CD8-positive, alpha-beta memory T cell (primary cell): Measurements from ENCODE around the gene OPN1MW. TPM values are rescaled to one million over a fixed set of nuclear protein-coding genes. Genes with fewer than 3 reads are reported as not detected.
"Not testable (repeated sequence)": the region's sequence is repeated elsewhere in the genome, so short reads cannot be mapped to it uniquely, and the experiment has no call there.

Experiments used
- CTCF ChIA-PET: fragments of 350-600 bp; sonication (Branson Sonifier 250); formaldehyde crosslinking; loops from one replicate; lab custom pipeline; 2021; ENCODE audit warnings: antibody characterized with exemption; lab: Charles Lee
- POLR2A ChIA-PET: fragments of 350-600 bp; sonication (Branson Sonifier 250); formaldehyde crosslinking; loops from one replicate; lab custom pipeline; 2021; ENCODE audit warnings: antibody characterized with exemption; lab: Charles Lee
- DNase-seq, 5 donors: peaks; one replicate each; pipeline versions ENCODE4 v3.0.0 to v3.0.0-alpha.2; 2020 to 2022; ENCODE audit warnings: mixed read lengths in 1 of 5
- H3K27ac ChIP-seq: one replicate; pipeline ENCODE4 v1.7.0; 2013; ENCODE audit warnings: low read depth, mild to moderate bottlenecking, low read length, moderate library complexity
- H3K27me3 ChIP-seq: 2 replicates; pipeline ENCODE4 v1.7.0; 2013; ENCODE audit warnings: low read length, mild to moderate bottlenecking; ENCODE audit not compliant: insufficient read depth, poor library complexity, severe bottlenecking
- H3K36me3 ChIP-seq: 2 replicates; pipeline ENCODE4 v1.7.0; 2013; ENCODE audit warnings: mild to moderate bottlenecking, low read length, moderate library complexity; ENCODE audit not compliant: insufficient read depth
- H3K4me1 ChIP-seq: 2 replicates; pipeline ENCODE4 v1.7.0; 2013; ENCODE audit warnings: mild to moderate bottlenecking, low read length, moderate library complexity; ENCODE audit not compliant: insufficient read depth
- H3K4me3 ChIP-seq: 2 replicates; pipeline ENCODE4 v1.7.0; 2013; ENCODE audit warnings: mild to moderate bottlenecking, low read length
- H3K9me3 ChIP-seq: 2 replicates; pipeline ENCODE4 v1.7.0; 2013; ENCODE audit warnings: mild to moderate bottlenecking, low read length
- H3K27ac Mint-ChIP-seq, 8 donors: one replicate each; pipeline ENCODE4 v1.8.0; 2020 to 2021; ENCODE audit warnings: mixed read lengths in 8 of 8, mild to moderate bottlenecking in 6 of 8, inconsistent platforms in 3 of 8, moderate library complexity in 3 of 8
- H3K27me3 Mint-ChIP-seq, 2 donors: one replicate each; pipeline ENCODE4 v1.8.0; 2020 to 2021; ENCODE audit warnings: mixed read lengths in 2 of 2, mild to moderate bottlenecking in 1 of 2, moderate library complexity in 1 of 2
- H3K36me3 Mint-ChIP-seq, 3 donors: one replicate each; pipeline ENCODE4 v1.8.0; 2020 to 2021; ENCODE audit warnings: mixed read lengths in 3 of 3, inconsistent platforms in 1 of 3, mild to moderate bottlenecking in 1 of 3
- H3K4me1 Mint-ChIP-seq, 3 donors: one replicate each; pipeline ENCODE4 v1.8.0; 2020 to 2021; ENCODE audit warnings: mixed read lengths in 3 of 3, inconsistent platforms in 1 of 3, mild to moderate bottlenecking in 1 of 3
- H3K4me3 Mint-ChIP-seq, 7 donors: one replicate each; pipeline ENCODE4 v1.8.0; 2020 to 2021; ENCODE audit warnings: mixed read lengths in 7 of 7, mild to moderate bottlenecking in 6 of 7, moderate library complexity in 4 of 7, inconsistent platforms in 2 of 7
- H3K9me3 Mint-ChIP-seq, 5 donors: one replicate each; pipeline ENCODE4 v1.8.0; 2020 to 2022; ENCODE audit warnings: mixed read lengths in 5 of 5, mild to moderate bottlenecking in 3 of 5, moderate library complexity in 2 of 5, inconsistent platforms in 1 of 5
- polyA plus RNA-seq: library from polyadenylated mRNA; unstranded; fragments of 300-500 nt; fragmentation: Illumina TruSeq; gene quantifications from one replicate; pipeline ENCODE4 v1.2.3, GENCODE V29; 2021
- total RNA-seq, 2 experiments: library from RNA; stranded (reverse); gene quantifications; one replicate each; pipeline ENCODE4 v1.2.3, GENCODE V29; 2021

OPN1MW gene
- total RNA-seq, result not detected
- polyA plus RNA-seq, result not detected

DNA sequence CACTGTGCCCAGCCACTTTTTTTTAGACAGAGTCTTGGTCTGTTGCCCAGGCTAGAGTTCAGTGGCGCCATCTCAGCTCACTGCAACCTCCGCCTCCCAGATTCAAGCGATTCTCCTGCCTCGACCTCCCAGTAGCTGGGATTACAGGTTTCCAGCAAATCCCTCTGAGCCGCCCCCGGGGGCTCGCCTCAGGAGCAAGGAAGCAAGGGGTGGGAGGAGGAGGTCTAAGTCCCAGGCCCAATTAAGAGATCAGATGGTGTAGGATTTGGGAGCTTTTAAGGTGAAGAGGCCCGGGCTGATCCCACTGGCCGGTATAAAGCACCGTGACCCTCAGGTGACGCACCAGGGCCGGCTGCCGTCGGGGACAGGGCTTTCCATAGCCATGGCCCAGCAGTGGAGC is at the start of gene OPN1MW:
Gene OPN1MW (plus strand): TSS at position 301 of the 400 bp plus-strand sequence. CDS start 82 bp downstream, at position 383.
- H3K4me1 Mint-ChIP-seq, H3K27ac ChIP-seq, H3K27ac Mint-ChIP-seq, H3K9me3 Mint-ChIP-seq, H3K9me3 ChIP-seq, H3K36me3 Mint-ChIP-seq, CTCF ChIA-PET, H3K27me3 Mint-ChIP-seq, H3K36me3 ChIP-seq, H3K4me1 ChIP-seq, POLR2A ChIA-PET, H3K27me3 ChIP-seq, DNase-seq, H3K4me3 ChIP-seq, H3K4me3 Mint-ChIP-seq: not testable (repeated sequence)

DNA sequence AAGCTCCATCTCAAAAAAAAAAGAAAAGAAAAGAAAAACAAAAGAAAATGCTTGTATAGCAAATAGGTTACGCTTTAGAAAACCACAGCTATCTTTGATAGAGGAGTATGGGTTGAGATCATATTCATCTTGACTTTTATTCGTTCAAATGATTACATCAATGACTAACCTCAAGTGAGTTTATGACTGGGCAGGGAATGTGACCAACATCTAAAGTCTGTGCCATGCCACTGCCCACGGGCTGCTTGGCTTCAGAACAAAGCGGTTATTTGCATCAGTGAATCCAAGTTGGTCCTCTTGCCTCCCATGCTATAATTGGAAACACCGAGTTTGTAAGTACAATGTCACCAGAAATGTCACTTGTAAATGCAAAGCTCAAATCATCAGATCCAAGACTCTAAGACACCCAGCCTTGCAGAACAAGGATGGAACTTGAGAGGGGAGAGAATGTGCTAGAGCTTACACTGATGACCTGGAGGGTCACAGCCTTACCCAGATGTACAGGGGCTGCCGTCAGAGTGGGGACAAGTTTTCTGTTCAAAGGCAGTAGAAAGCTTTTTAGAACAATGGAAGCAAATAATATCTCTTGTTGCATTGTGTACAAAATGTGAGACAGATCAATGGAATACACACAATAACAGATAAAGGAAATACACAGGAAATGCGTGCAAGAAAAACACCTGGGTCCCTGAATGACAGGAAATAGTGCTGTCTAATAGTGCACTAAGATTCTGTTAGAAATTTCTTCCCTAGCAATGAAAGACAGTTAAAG is 46.8 kb upstream of the OPN1MW start:
- peaks cover 0 to 7% of the 10 kb centered on the region in 2 donors for H3K27me3 Mint-ChIP-seq

DNA sequence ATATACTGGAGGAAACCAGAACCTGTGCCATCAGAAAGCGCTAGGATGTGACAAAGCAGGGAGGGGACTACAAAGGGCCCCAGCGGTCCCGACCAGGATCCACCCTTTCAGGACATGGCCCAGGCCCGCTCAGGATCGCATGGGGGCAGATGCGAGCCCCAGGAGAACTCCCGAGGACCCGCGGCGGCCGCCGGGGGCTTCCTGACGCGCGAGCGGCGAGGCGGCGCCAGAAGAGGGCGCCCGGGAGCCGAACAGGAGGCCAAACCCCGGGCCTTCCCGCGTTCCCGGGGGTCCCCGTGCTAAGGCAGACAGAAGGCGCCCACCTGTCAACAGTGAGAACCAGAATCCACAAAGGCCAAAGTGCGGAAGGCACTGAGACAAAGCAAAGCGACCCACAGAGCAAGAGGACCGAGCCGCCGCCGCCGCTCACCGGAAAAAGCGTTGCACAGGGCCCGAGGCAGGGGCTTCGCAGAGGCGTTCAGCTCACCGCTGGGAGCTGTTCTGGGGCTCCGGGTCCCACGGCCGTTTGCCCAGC is 45.7 kb upstream of the OPN1MW start:
- Mint-ChIP-seq H3K4me3 (peak overlapping the region; percentile 72 to 88 (median 75)), H3K27me3 (peaks cover 0 to 9% of the 10 kb centered on the region in 2 donors), H3K36me3 (peaks cover 0 to 2% (median 0%) of the 10 kb centered on the region in 3 donors), H3K4me1 (peaks cover 30 to 45% (median 35%) of the 10 kb centered on the region in 3 donors), H3K27ac (peak overlapping the region; percentile 85 to 98 (median 94)), H3K9me3 (peaks cover 0 to 2% (median 0%) of the 10 kb centered on the region in 5 donors)
- Histone ChIP-seq H3K27me3 (no peaks in the 10 kb centered on the region), H3K4me3 (peak overlapping the region; percentile 38), H3K9me3 (no peaks in the 10 kb centered on the region), H3K4me1 (peaks cover 23% of the 10 kb centered on the region), H3K36me3 (no peaks in the 10 kb centered on the region), H3K27ac (peak overlapping the region; percentile 51)
- DNase-seq, result peak; percentile 57 to 80 (median 72)
- POLR2A ChIA-PET, result no interaction called here
- CTCF ChIA-PET, result interaction anchor here (0.7 to 1.5 kb wide), 6 partner anchors 39 to 179 kb away, joined by 3 to 6 read pairs (median 4); partner anchors contain the start of gene MECP2

More for the DNA sequence above, 46.8 kb upstream of the OPN1MW start:
- peaks cover 0 to 2% (median 0%) of the 10 kb centered on the region in 5 donors for H3K9me3 Mint-ChIP-seq
- ChIA-PET CTCF (interaction anchor here (1.0 to 1.6 kb wide), 4 partner anchors 9 to 262 kb away, joined by 3 to 9 read pairs (median 3); partner anchors contain the start of gene MECP2), POLR2A (interaction anchor here (0.8 kb wide), 1 partner anchor 81 kb away, joined by 7 read pairs; no protein-coding TSS in a partner anchor)
- peak overlapping the region; percentile 38 for H3K4me3 ChIP-seq
- DNase-seq, result peak in 2 of 5 donors; percentile 41 to 54
- peak overlapping the region; percentile 72 to 88 (median 75) for H3K4me3 Mint-ChIP-seq
- peaks cover 30 to 45% (median 35%) of the 10 kb centered on the region in 3 donors for H3K4me1 Mint-ChIP-seq
- peaks cover 23% of the 10 kb centered on the region for H3K4me1 ChIP-seq
- H3K9me3 ChIP-seq, result no peaks in the 10 kb centered on the region
- H3K36me3 ChIP-seq, result no peaks in the 10 kb centered on the region
- peak overlapping the region; percentile 51 for H3K27ac ChIP-seq
- no peaks in the 10 kb centered on the region for H3K27me3 ChIP-seq
- peak overlapping the region; percentile 85 to 98 (median 94) for H3K27ac Mint-ChIP-seq
- peaks cover 0 to 2% (median 0%) of the 10 kb centered on the region in 3 donors for H3K36me3 Mint-ChIP-seq

DNA sequence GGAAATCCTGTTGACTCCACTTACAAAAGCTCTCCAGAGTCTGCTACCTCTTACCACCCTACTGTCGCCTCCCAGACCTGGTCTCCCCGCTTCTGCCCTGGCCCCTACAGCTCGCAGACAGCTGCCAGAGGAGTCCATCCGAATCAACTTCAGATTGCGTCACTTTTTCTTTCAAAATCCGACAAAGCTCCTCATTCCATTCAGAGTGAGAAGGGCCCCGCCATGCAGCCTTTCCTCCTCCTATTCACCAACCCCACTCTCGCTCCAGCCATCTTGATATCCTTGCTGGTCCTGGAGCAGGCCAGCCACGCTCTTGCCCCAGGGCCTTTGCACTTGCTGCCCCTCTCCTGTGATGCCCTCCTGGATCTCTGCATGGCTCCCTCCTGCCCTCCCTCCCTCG is 43.5 kb upstream of the OPN1MW start:
- Mint-ChIP-seq H3K9me3 (no peaks in the 10 kb centered on the region), H3K4me3 (peak overlapping the region in 1 of 7 donors; percentile 19), H3K27me3 (peaks cover 0 to 11% of the 10 kb centered on the region in 2 donors), H3K36me3 (peaks cover 0 to 2% (median 0%) of the 10 kb centered on the region in 3 donors), H3K4me1 (peaks cover 30 to 45% (median 35%) of the 10 kb centered on the region in 3 donors), H3K27ac (peak overlapping the region in 4 of 8 donors; percentile 17 to 75 (median 68))
- no peaks in the 10 kb centered on the region for H3K9me3 ChIP-seq
- DNase-seq, result no peak
- H3K4me1 ChIP-seq, result peaks cover 23% of the 10 kb centered on the region
- CTCF ChIA-PET, result no interaction called here
- no peak overlapping the region for H3K27ac ChIP-seq
- H3K36me3 ChIP-seq, result no peaks in the 10 kb centered on the region
- H3K4me3 ChIP-seq, result no peak overlapping the region
- no peaks in the 10 kb centered on the region for H3K27me3 ChIP-seq
- POLR2A ChIA-PET, result no interaction called here

DNA sequence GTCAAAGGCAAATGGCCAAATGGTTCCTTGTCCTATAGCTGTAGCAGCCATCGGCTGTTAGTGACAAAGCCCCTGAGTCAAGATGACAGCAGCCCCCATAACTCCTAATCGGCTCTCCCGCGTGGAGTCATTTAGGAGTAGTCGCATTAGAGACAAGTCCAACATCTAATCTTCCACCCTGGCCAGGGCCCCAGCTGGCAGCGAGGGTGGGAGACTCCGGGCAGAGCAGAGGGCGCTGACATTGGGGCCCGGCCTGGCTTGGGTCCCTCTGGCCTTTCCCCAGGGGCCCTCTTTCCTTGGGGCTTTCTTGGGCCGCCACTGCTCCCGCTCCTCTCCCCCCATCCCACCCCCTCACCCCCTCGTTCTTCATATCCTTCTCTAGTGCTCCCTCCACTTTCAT is 42.2 kb upstream of the OPN1MW start:
- Mint-ChIP-seq H3K4me1 (peaks cover 22 to 34% (median 25%) of the 10 kb centered on the region in 3 donors), H3K36me3 (peaks cover 0 to 2% (median 0%) of the 10 kb centered on the region in 3 donors), H3K9me3 (no peaks in the 10 kb centered on the region), H3K4me3 (no peak overlapping the region), H3K27ac (no peak overlapping the region), H3K27me3 (peaks cover 0 to 11% of the 10 kb centered on the region in 2 donors)
- no peaks in the 10 kb centered on the region for H3K9me3 ChIP-seq
- no peak overlapping the region for H3K27ac ChIP-seq
- POLR2A ChIA-PET, result no interaction called here
- peaks cover 20% of the 10 kb centered on the region for H3K4me1 ChIP-seq
- DNase-seq, result no peak
- CTCF ChIA-PET, result no interaction called here
- no peaks in the 10 kb centered on the region for H3K36me3 ChIP-seq
- no peak overlapping the region for H3K4me3 ChIP-seq
- no peaks in the 10 kb centered on the region for H3K27me3 ChIP-seq

DNA sequence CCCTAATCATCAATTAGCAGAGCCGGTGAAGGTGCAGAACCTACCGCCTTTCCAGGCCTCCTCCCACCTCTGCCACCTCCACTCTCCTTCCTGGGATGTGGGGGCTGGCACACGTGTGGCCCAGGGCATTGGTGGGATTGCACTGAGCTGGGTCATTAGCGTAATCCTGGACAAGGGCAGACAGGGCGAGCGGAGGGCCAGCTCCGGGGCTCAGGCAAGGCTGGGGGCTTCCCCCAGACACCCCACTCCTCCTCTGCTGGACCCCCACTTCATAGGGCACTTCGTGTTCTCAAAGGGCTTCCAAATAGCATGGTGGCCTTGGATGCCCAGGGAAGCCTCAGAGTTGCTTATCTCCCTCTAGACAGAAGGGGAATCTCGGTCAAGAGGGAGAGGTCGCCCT is 41.7 kb upstream of the OPN1MW start:
- no peak overlapping the region for H3K27ac ChIP-seq
- peaks cover 17 to 29% (median 19%) of the 10 kb centered on the region in 3 donors for H3K4me1 Mint-ChIP-seq
- H3K9me3 Mint-ChIP-seq, result no peaks in the 10 kb centered on the region
- no peak overlapping the region for H3K4me3 Mint-ChIP-seq
- no peaks in the 10 kb centered on the region for H3K36me3 ChIP-seq
- H3K4me1 ChIP-seq, result peaks cover 14% of the 10 kb centered on the region
- POLR2A ChIA-PET, result no interaction called here
- DNase-seq, result no peak
- H3K9me3 ChIP-seq, result no peaks in the 10 kb centered on the region
- H3K36me3 Mint-ChIP-seq, result peaks cover 0 to 2% (median 0%) of the 10 kb centered on the region in 3 donors
- H3K27ac Mint-ChIP-seq, result no peak overlapping the region
- no peak overlapping the region for H3K4me3 ChIP-seq
- H3K27me3 Mint-ChIP-seq, result peaks cover 0 to 7% of the 10 kb centered on the region in 2 donors
- CTCF ChIA-PET, result no interaction called here
- no peaks in the 10 kb centered on the region for H3K27me3 ChIP-seq

DNA sequence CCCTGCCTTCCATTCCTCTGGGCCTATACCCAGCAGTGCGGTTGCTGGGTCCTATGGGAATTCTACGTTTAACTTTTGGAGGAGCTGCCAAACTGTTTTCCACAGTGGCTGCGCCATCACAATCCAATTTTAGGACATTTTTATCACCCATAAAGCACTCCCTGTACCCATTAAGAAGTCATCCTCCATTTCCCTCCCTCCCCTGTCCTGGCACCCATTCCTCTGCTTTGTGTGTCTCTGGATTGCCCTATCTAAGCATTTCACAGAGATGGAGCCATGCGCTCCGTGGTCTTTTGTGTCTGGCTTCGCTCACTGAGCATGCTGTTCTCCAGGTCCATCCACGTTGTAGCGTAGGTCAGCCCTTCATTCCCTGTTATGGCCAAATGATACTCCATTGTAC is 40.0 kb upstream of the OPN1MW start:
- peaks cover 5 to 14% (median 6%) of the 10 kb centered on the region in 3 donors for H3K4me1 Mint-ChIP-seq
- no peak overlapping the region for H3K27ac Mint-ChIP-seq
- H3K36me3 Mint-ChIP-seq, result peaks cover 0 to 2% (median 0%) of the 10 kb centered on the region in 3 donors
- no peak overlapping the region for H3K27ac ChIP-seq
- ChIA-PET POLR2A (no interaction called here), CTCF (interaction anchor here (1.1 kb wide), 1 partner anchor 166 kb away, joined by 4 read pairs; no protein-coding TSS in a partner anchor)
- H3K9me3 ChIP-seq, result no peaks in the 10 kb centered on the region
- no peaks in the 10 kb centered on the region for H3K9me3 Mint-ChIP-seq
- H3K36me3 ChIP-seq, result no peaks in the 10 kb centered on the region
- peaks cover 0 to 3% of the 10 kb centered on the region in 2 donors for H3K27me3 Mint-ChIP-seq
- no peak for DNase-seq
- H3K4me1 ChIP-seq, result peaks cover 3% of the 10 kb centered on the region
- H3K4me3 ChIP-seq, result no peak overlapping the region
- H3K4me3 Mint-ChIP-seq, result no peak overlapping the region
- no peaks in the 10 kb centered on the region for H3K27me3 ChIP-seq
